HG03571 (cell line): ENCODE results near the gene SPRR2A.
"Not testable (repeated sequence)": the region's sequence is repeated elsewhere in the genome, so short reads cannot be mapped to it uniquely, and the experiment has no call there.

Experiments
- ATAC-seq: cut with Tn5 transposase; IDR thresholded peaks from one replicate; pipeline ENCODE4 v1.9.1; 2021; ENCODE audit not compliant: unreplicated experiment

The SPRR2A gene

GRCh38 chr1:153025797-153026196 is 31.5 kb downstream of the SPRR2A start:
- ATAC-seq: no peak

- no peak for ATAC-seq
Measured at GRCh38 chr1:153024413-153024812, 32.9 kb downstream of the SPRR2A start.

GRCh38 chr1:153023109-153023508 is 34.2 kb downstream of the SPRR2A start:
- no peak for ATAC-seq

- ATAC-seq: not testable (repeated sequence)
Measured at GRCh38 chr1:153022340-153022739, 35.0 kb downstream of the SPRR2A start.

GRCh38 chr1:153021829-153022228 is 35.5 kb downstream of the SPRR2A start:
- not testable (repeated sequence) for ATAC-seq

- not testable (repeated sequence) for ATAC-seq
Measured at GRCh38 chr1:153011235-153011758, 46.0 kb downstream of the SPRR2A start.
